ENCODE measurements around the gene CAPN10. TPM values are rescaled to one million over a fixed set of nuclear protein-coding genes. Genes with fewer than 3 reads are reported as not detected.

Gene CAPN10
- total and polyA plus RNA-seq, 5 experiments from 2014 or later, result 6.7 to 93.2 (median 21.4) TPM

- Mint-ChIP-seq H3K4me1 (peaks cover 30 to 64% (median 62%) of the 10 kb centered on the region in 4 donors), H3K4me3 (peak overlapping the region in 9 of 10 donors; percentile 47 to 84 (median 73)), H3K27me3 (no peaks in the 10 kb centered on the region), H3K27ac (peak overlapping the region; percentile 74 to 99 (median 92)), H3K36me3 (peaks cover 0 to 3% (median 0%) of the 10 kb centered on the region in 3 donors), H3K9me3 (no peaks in the 10 kb centered on the region)
- DNase-seq, result peak in 2 of 10 donors; percentile 0 to 61
- no peak for ATAC-seq
- POLR2A ChIA-PET, result interaction anchor here (0.7 to 5.9 kb wide), 5 partner anchors 12 to 64 kb away, joined by 3 to 62 read pairs (median 10); partner anchors contain the start of gene CAPN10
These were observed 37.7 kb downstream of the CAPN10 start for GRCh38 chr2:240624011-240624949.

- DNase-seq, result peak; percentile 50 to 89 (median 72)
- peak within 1 kb of the TSS; percentile 74 to 99 (median 92) for H3K27ac Mint-ChIP-seq
- H3K9me3 Mint-ChIP-seq, result no peaks in the 10 kb centered on the region
- H3K27me3 Mint-ChIP-seq, result no peaks in the 10 kb centered on the region
- H3K4me1 Mint-ChIP-seq, result peaks cover 30 to 59% (median 57%) of the 10 kb centered on the region in 4 donors
- H3K4me3 Mint-ChIP-seq, result peak within 1 kb of the TSS in 9 of 10 donors; percentile 47 to 84 (median 73)
- POLR2A ChIA-PET, result interaction anchor here (0.6 to 5.9 kb wide), 5 partner anchors 13 to 74 kb away, joined by 4 to 62 read pairs (median 10); partner anchors contain the start of gene CAPN10
- peak; percentile 48 to 71 for ATAC-seq
- peaks cover 0 to 3% (median 0%) of the 10 kb centered on the region in 3 donors for H3K36me3 Mint-ChIP-seq
These were observed 38.6 kb downstream of the CAPN10 start, which contains the start of gene GPR35 for GRCh38 chr2:240624950-240625621. Gene GPR35 (plus strand): TSS chr2:240625480. CDS start chr2:240629953, 4,473 bp downstream.

GRCh38 chr2:240626531-240627300 is 40.2 kb downstream of the CAPN10 start:
- peaks cover 27 to 51% (median 46%) of the 10 kb centered on the region in 4 donors for H3K4me1 Mint-ChIP-seq
- no peaks in the 10 kb centered on the region for H3K36me3 Mint-ChIP-seq
- POLR2A ChIA-PET, result interaction anchor here (0.6 to 1.2 kb wide), 2 partner anchors 66 to 563 kb away, joined by 3 read pairs; no protein-coding TSS in a partner anchor
- no peaks in the 10 kb centered on the region for H3K9me3 Mint-ChIP-seq
- H3K27ac Mint-ChIP-seq, result peak overlapping the region; percentile 25 to 86 (median 74)
- peak in 1 of 2 donors; percentile 10 for ATAC-seq
- no peaks in the 10 kb centered on the region for H3K27me3 Mint-ChIP-seq
- H3K4me3 Mint-ChIP-seq, result peak overlapping the region in 6 of 10 donors; percentile 12 to 65 (median 38)
- peak in 3 of 10 donors; percentile 0 to 55 (median 27) for DNase-seq

- POLR2A ChIA-PET, result interaction anchor here (0.6 kb wide), 1 partner anchor 562 kb away, joined by 3 read pairs; no protein-coding TSS in a partner anchor
- H3K27me3 Mint-ChIP-seq, result no peaks in the 10 kb centered on the region
- H3K27ac Mint-ChIP-seq, result peak overlapping the region in 2 of 10 donors; percentile 38 to 51
- H3K4me3 Mint-ChIP-seq, result no peak overlapping the region
- peaks cover 0 to 9% (median 2%) of the 10 kb centered on the region in 9 donors for H3K9me3 Mint-ChIP-seq
- DNase-seq (peak in 1 of 10 donors; percentile 45), ATAC-seq (no peak)
- peaks cover 20 to 39% (median 36%) of the 10 kb centered on the region in 4 donors for H3K4me1 Mint-ChIP-seq
- peaks cover 0 to 2% (median under 1%) of the 10 kb centered on the region in 3 donors for H3K36me3 Mint-ChIP-seq
These were observed 41.4 kb downstream of the CAPN10 start for GRCh38 chr2:240627736-240628506.

- Mint-ChIP-seq H3K27ac (peak overlapping the region in 1 of 10 donors; percentile 51), H3K9me3 (peaks cover 0 to 15% (median 8%) of the 10 kb centered on the region in 9 donors), H3K4me3 (no peak overlapping the region), H3K36me3 (peaks cover 0 to 8% (median 6%) of the 10 kb centered on the region in 3 donors), H3K4me1 (peaks cover 18 to 34% (median 30%) of the 10 kb centered on the region in 4 donors), H3K27me3 (no peaks in the 10 kb centered on the region)
- ATAC-seq (no peak), DNase-seq (peak in 1 of 10 donors; percentile 57)
- POLR2A ChIA-PET, result interaction anchor here (1.5 kb wide), 1 partner anchor 63 kb away, joined by 4 read pairs; no protein-coding TSS in a partner anchor
These were observed 41.9 kb downstream of the CAPN10 start for GRCh38 chr2:240628507-240628807.

- H3K4me3 Mint-ChIP-seq, result no peak overlapping the region
- H3K36me3 Mint-ChIP-seq, result peaks cover 0 to 10% (median 10%) of the 10 kb centered on the region in 3 donors
- peak in 1 of 10 donors; percentile 50 for DNase-seq
- peaks cover 0 to 20% (median 10%) of the 10 kb centered on the region in 9 donors for H3K9me3 Mint-ChIP-seq
- no peak for ATAC-seq
- no peak overlapping the region for H3K27ac Mint-ChIP-seq
- no peaks in the 10 kb centered on the region for H3K27me3 Mint-ChIP-seq
- POLR2A ChIA-PET, result interaction anchor here (1.5 kb wide), 1 partner anchor 63 kb away, joined by 4 read pairs; no protein-coding TSS in a partner anchor
- peaks cover 16 to 28% (median 27%) of the 10 kb centered on the region in 4 donors for H3K4me1 Mint-ChIP-seq
These were observed 42.5 kb downstream of the CAPN10 start for GRCh38 chr2:240628808-240629618.

GRCh38 chr2:240629619-240629967 is 43.1 kb downstream of the CAPN10 start:
- H3K27ac Mint-ChIP-seq, result peak overlapping the region in 1 of 10 donors; percentile 83
- peaks cover 0 to 26% (median 10%) of the 10 kb centered on the region in 9 donors for H3K9me3 Mint-ChIP-seq
- H3K27me3 Mint-ChIP-seq, result no peaks in the 10 kb centered on the region
- POLR2A ChIA-PET, result interaction anchor here (1.5 kb wide), 1 partner anchor 64 kb away, joined by 4 read pairs; no protein-coding TSS in a partner anchor
- peaks cover 15 to 23% (median 21%) of the 10 kb centered on the region in 4 donors for H3K4me1 Mint-ChIP-seq
- peaks cover 0 to 16% (median 15%) of the 10 kb centered on the region in 3 donors for H3K36me3 Mint-ChIP-seq
- no peak for DNase-seq
- no peak overlapping the region for H3K4me3 Mint-ChIP-seq
- ATAC-seq, result no peak

GRCh38 chr2:240629968-240630770 is 43.6 kb downstream of the CAPN10 start:
- POLR2A ChIA-PET, result interaction anchor here (1.5 kb wide), 1 partner anchor 64 kb away, joined by 4 read pairs; no protein-coding TSS in a partner anchor
- H3K4me3 Mint-ChIP-seq, result no peak overlapping the region
- H3K4me1 Mint-ChIP-seq, result peaks cover 10 to 17% (median 16%) of the 10 kb centered on the region in 4 donors
- H3K27me3 Mint-ChIP-seq, result no peaks in the 10 kb centered on the region
- H3K36me3 Mint-ChIP-seq, result peaks cover 0 to 20% (median 15%) of the 10 kb centered on the region in 3 donors
- DNase-seq (peak in 1 of 10 donors; percentile 58), ATAC-seq (no peak)
- H3K27ac Mint-ChIP-seq, result peak overlapping the region in 1 of 10 donors; percentile 83
- H3K9me3 Mint-ChIP-seq, result peaks cover 0 to 30% (median 10%) of the 10 kb centered on the region in 9 donors

- no peak overlapping the region for H3K27ac Mint-ChIP-seq
- H3K4me1 Mint-ChIP-seq, result peaks cover 7 to 13% (median 10%) of the 10 kb centered on the region in 4 donors
- peaks cover 0 to 20% (median 15%) of the 10 kb centered on the region in 3 donors for H3K36me3 Mint-ChIP-seq
- no peak for ATAC-seq
- no peak overlapping the region for H3K4me3 Mint-ChIP-seq
- peaks cover 0 to 30% (median 10%) of the 10 kb centered on the region in 9 donors for H3K9me3 Mint-ChIP-seq
- DNase-seq, result peak in 1 of 10 donors; percentile 56
- H3K27me3 Mint-ChIP-seq, result no peaks in the 10 kb centered on the region
- POLR2A ChIA-PET, result no interaction called here
These were observed 44.4 kb downstream of the CAPN10 start for GRCh38 chr2:240630771-240631547.

Measured in naive thymus-derived CD8-positive, alpha-beta T cell (primary cell).